Neuronal stem cell (in vitro differentiated cells): ENCODE data around the gene NAV1.

ENCODE experiments used
- DNase-seq: peaks from one replicate; pipeline ENCODE4 v3.0.0-alpha.2; 2013; ENCODE audit warnings: low spot score
- H2AFZ ChIP-seq: one replicate; pipeline ENCODE4 v1.6.1; 2013; ENCODE audit warnings: mild to moderate bottlenecking, low read length, inconsistent platforms
- H2AK5ac ChIP-seq: 2 replicates; pipeline ENCODE4 v1.6.1; 2013; ENCODE audit warnings: low read depth, mild to moderate bottlenecking, inconsistent platforms, low read length, moderate library complexity, mixed read lengths
- H2BK120ac ChIP-seq: 2 replicates; pipeline ENCODE4 v1.6.1; 2013; ENCODE audit warnings: low read depth, mild to moderate bottlenecking, inconsistent platforms, low read length, moderate library complexity, mixed read lengths
- H2BK12ac ChIP-seq: one replicate; pipeline ENCODE4 v1.6.1; 2013; ENCODE audit warnings: low read length, inconsistent platforms
- H2BK15ac ChIP-seq: 2 replicates; pipeline ENCODE4 v1.6.1; 2013; ENCODE audit warnings: mild to moderate bottlenecking, low read length, inconsistent platforms, mixed read lengths
- H2BK5ac ChIP-seq: one replicate; pipeline ENCODE4 v1.6.1; 2013; ENCODE audit warnings: inconsistent platforms, mild to moderate bottlenecking, low read length, moderate library complexity
- H3K14ac ChIP-seq: one replicate; pipeline ENCODE4 v1.6.1; 2013; ENCODE audit warnings: low read length, inconsistent platforms
- H3K18ac ChIP-seq: 2 replicates; pipeline ENCODE4 v1.6.1; 2013; ENCODE audit warnings: low read length, inconsistent platforms
- H3K23ac ChIP-seq: 2 replicates; pipeline ENCODE4 v1.6.1; 2013; ENCODE audit warnings: low read depth, mild to moderate bottlenecking, mixed read lengths, low read length, inconsistent platforms; ENCODE audit not compliant: poor library complexity
- H3K27ac ChIP-seq: replicated peaks from 3 replicates; pipeline ENCODE4 v1.5.1; 2013; ENCODE audit warnings: low read length, inconsistent platforms
- H3K27me3 ChIP-seq, 3 experiments: 2 replicates each; pipeline ENCODE4 v1.6.1; 2013; ENCODE audit warnings: low read length in 3 of 3, mild to moderate bottlenecking in 2 of 3, inconsistent platforms in 1 of 3, low read depth in 1 of 3, mixed read lengths in 1 of 3, moderate library complexity in 1 of 3; ENCODE audit not compliant: control insufficient read depth in 3 of 3, insufficient read depth in 3 of 3
- H3K36me3 ChIP-seq, 2 donors: replicated peaks in 1 of 2; 2 replicates each; pipeline ENCODE4 v1.6.1; 2013; ENCODE audit warnings: low read length in 2 of 2; ENCODE audit not compliant: control insufficient read depth in 2 of 2, insufficient read depth in 2 of 2
- H3K4ac ChIP-seq: 2 replicates; pipeline ENCODE4 v1.6.1; 2013; ENCODE audit warnings: inconsistent platforms, mild to moderate bottlenecking, low read length, moderate library complexity
- H3K4me1 ChIP-seq, 2 donors: 1 replicate in 1 of 2; 2 replicates in 1 of 2; pipeline ENCODE4 v1.6.1; 2013; ENCODE audit warnings: low read length in 2 of 2, low read depth in 1 of 2; ENCODE audit not compliant: control insufficient read depth in 2 of 2, insufficient read depth in 1 of 2
- H3K4me2 ChIP-seq: one replicate; pipeline ENCODE4 v1.6.1; 2013; ENCODE audit warnings: mild to moderate bottlenecking, low read length, inconsistent platforms; ENCODE audit not compliant: insufficient read depth, poor library complexity, severe bottlenecking
- H3K4me3 ChIP-seq, 2 donors: 2 replicates each; pipeline ENCODE4 v1.5.1; 2013; ENCODE audit warnings: low read length in 2 of 2, mild to moderate bottlenecking in 2 of 2, inconsistent platforms in 1 of 2, moderate library complexity in 1 of 2
- H3K79me1 ChIP-seq: one replicate; pipeline ENCODE4 v1.6.1; 2013; ENCODE audit warnings: low read depth, mild to moderate bottlenecking, inconsistent platforms, low read length, moderate library complexity
- H3K9ac ChIP-seq: one replicate; pipeline ENCODE4 v1.6.1; 2013; ENCODE audit warnings: mild to moderate bottlenecking, low read depth, low read length, inconsistent platforms; ENCODE audit not compliant: poor library complexity
- H3K9me3 ChIP-seq, 2 donors: replicated peaks in 1 of 2; 2 replicates each; pipeline versions ENCODE3 to v1.6.1; 2013; ENCODE audit warnings: low read length in 2 of 2, mild to moderate bottlenecking in 2 of 2, inconsistent platforms in 1 of 2, low read depth in 1 of 2, mixed read lengths in 1 of 2, moderate library complexity in 1 of 2; ENCODE audit not compliant: control insufficient read depth in 2 of 2, insufficient read depth in 1 of 2
- H4K8ac ChIP-seq: one replicate; pipeline ENCODE4 v1.6.1; 2013; ENCODE audit warnings: low read depth, mild to moderate bottlenecking, inconsistent platforms, low read length, moderate library complexity
- H4K91ac ChIP-seq: one replicate; pipeline ENCODE4 v1.6.1; 2013; ENCODE audit warnings: low read length, low read depth, mild to moderate bottlenecking, inconsistent platforms; ENCODE audit not compliant: poor library complexity
- WGBS, 2 donors: extraction: QIAGEN DNeasy Blood & Tissue Kit; methylation state at CpG; one replicate each; pipeline ENCODE4 v1.1.7; 2013; ENCODE audit warnings: missing lambda C conversion rate in 2 of 2, mixed read lengths in 1 of 2; ENCODE audit not compliant: insufficient read length in 2 of 2, insufficient replicate concordance in 1 of 2; ENCODE audit errors: extremely low coverage in 2 of 2; 5-methylcytosine and 5-hydroxymethylcytosine counted together

Gene NAV1

DNA sequence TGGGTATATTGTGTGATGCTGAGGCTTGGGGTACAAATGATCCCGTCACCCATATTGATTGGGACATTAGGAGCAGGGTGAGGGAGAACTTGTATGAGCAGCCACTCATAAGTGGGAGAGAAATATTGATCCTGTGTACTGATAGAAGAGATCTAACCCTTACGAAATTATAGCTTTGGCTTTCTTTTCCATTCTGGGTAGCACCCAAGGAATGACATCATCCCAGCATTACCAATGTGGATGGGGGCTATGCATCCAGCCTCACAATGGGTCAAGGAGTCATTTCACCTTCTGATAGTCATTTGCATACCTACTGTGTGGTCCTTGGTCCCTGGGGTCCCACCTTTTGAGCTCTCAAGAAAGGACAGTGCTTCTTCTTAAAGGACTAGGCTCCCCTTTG is 1.9 kb upstream of the NAV1 start:
- no CpG with 5 or more reads among the region's 2 CpGs for WGBS, 2 donors
- no peak overlapping the region for H3K23ac ChIP-seq
- H2AK5ac ChIP-seq, result no peak overlapping the region
- H3K4me1 ChIP-seq, result peaks cover 12% of the 10 kb centered on the region in 2 donors
- H4K8ac ChIP-seq, result no peak overlapping the region
- no peak overlapping the region for H3K14ac ChIP-seq
- H3K27me3 ChIP-seq, result peaks cover 3 to 77% (median 25%) of the 10 kb centered on the region in 3 experiments
- H3K4me2 ChIP-seq, result no peak overlapping the region
- no peak overlapping the region for H3K4me3 ChIP-seq
- DNase-seq, result no peak
- no peak overlapping the region for H2BK5ac ChIP-seq
- H3K27ac ChIP-seq, result no peak overlapping the region
- no peaks in the 10 kb centered on the region for H3K36me3 ChIP-seq
- no peak overlapping the region for H4K91ac ChIP-seq
- H2BK12ac ChIP-seq, result no peak overlapping the region
- no peak overlapping the region for H2BK120ac ChIP-seq
- no peak overlapping the region for H2AFZ ChIP-seq
- no peak overlapping the region for H3K4ac ChIP-seq
- H3K9me3 ChIP-seq, result no peaks in the 10 kb centered on the region
- no peak overlapping the region for H3K18ac ChIP-seq
- H3K79me1 ChIP-seq, result no peaks in the 10 kb centered on the region
- no peak overlapping the region for H3K9ac ChIP-seq
- H2BK15ac ChIP-seq, result no peak overlapping the region

DNA sequence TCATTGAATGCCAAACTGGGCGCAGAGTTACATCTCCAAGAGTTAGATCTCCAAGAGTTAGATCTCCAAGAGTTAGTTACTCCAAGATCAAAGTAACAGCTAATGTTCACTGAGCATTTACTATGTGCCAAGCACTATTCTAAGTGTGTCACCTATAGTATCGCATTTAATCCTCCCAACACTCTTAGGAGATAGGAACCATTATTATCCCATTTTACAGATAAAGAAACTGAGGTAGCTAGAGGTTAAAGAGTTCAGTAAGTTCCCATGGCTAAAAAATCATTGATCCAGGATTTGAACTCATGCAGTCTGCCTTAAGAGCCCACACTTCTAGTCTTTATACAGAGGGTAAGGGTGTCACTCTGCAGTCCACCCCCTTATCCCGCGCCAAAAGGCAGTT is 1.5 kb upstream of the NAV1 start:
- Histone ChIP-seq H3K14ac (no peak overlapping the region), H2BK120ac (no peak overlapping the region), H3K36me3 (no peaks in the 10 kb centered on the region), H4K91ac (no peak overlapping the region), H3K27me3 (peaks cover 3 to 81% (median 25%) of the 10 kb centered on the region in 3 experiments), H3K4me2 (no peak overlapping the region), H3K79me1 (no peaks in the 10 kb centered on the region), H3K18ac (no peak overlapping the region), H3K9ac (no peak overlapping the region), H2AFZ (no peak overlapping the region), H3K23ac (no peak overlapping the region), H2BK5ac (no peak overlapping the region), H3K4me3 (no peak overlapping the region), H2BK15ac (no peak overlapping the region), H4K8ac (no peak overlapping the region), H3K4ac (no peak overlapping the region), H2AK5ac (no peak overlapping the region), H3K27ac (no peak overlapping the region), H2BK12ac (no peak overlapping the region), H3K4me1 (peaks cover 10 to 11% of the 10 kb centered on the region in 2 donors), H3K9me3 (peaks cover 0 to under 1% of the 10 kb centered on the region in 2 donors)
- WGBS, 2 donors, result no CpG with 5 or more reads among the region's 4 CpGs
- no peak for DNase-seq

DNA sequence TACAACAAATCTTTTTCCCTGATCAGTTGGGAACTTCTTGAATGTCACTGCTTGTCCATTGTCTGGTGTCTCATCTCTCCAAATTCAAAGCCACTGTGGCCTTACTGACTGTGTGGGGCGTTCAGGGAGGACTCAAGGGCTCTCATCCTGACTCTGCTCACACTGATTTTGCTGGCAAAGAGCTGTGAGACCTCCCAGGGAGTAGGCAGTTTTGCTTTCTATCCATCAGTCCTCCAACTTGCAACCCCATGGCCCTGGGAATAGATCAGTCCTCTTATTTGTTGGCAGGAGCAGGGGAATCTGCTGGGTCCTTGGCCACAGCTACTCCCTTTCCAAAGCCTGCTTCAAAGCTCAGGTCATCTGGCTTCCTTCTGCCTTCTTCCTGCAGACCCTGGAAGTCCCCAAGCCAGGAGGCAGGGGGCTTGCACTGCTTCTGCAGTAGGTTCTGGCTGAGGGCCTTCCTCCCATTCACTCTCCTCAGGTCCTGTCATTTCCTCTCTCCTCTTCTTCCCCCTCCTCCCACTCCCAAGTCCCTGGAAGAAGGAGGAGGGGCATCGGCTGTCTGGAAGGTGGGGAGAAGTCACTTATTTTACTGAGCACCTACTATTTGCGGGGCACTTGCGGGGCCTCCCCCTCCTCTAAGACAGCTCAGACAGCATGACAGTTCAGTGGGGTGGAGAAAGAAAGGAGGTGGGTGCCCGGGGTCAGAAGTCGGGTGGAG is 876 bp upstream of the NAV1 start:
- peaks cover 0 to 6% of the 10 kb centered on the region in 2 donors for H3K9me3 ChIP-seq
- H3K4me2 ChIP-seq, result peak overlapping the region; percentile 92
- peak overlapping the region; percentile 88 for H2AFZ ChIP-seq
- H3K14ac ChIP-seq, result peak overlapping the region; percentile 22
- H4K91ac ChIP-seq, result no peak overlapping the region
- no peak for DNase-seq
- H2BK120ac ChIP-seq, result no peak overlapping the region
- H4K8ac ChIP-seq, result no peak overlapping the region
- WGBS, 2 donors, result no CpG with 5 or more reads among the region's 6 CpGs
- no peak overlapping the region for H3K23ac ChIP-seq
- no peak overlapping the region for H2BK12ac ChIP-seq
- H3K36me3 ChIP-seq, result no peaks in the 10 kb centered on the region
- H3K27me3 ChIP-seq, result peaks cover 3 to 86% (median 25%) of the 10 kb centered on the region in 3 experiments
- H3K79me1 ChIP-seq, result no peaks in the 10 kb centered on the region
- H3K4ac ChIP-seq, result no peak overlapping the region
- H2BK15ac ChIP-seq, result no peak overlapping the region
- no peak overlapping the region for H2BK5ac ChIP-seq
- peak overlapping the region; percentile 92 for H3K18ac ChIP-seq
- peak overlapping the region; percentile 53 to 82 for H3K4me3 ChIP-seq
- H2AK5ac ChIP-seq, result no peak overlapping the region
- H3K4me1 ChIP-seq, result peaks cover 10 to 11% of the 10 kb centered on the region in 2 donors
- no peak overlapping the region for H3K27ac ChIP-seq
- H3K9ac ChIP-seq, result peak overlapping the region; percentile 78

DNA sequence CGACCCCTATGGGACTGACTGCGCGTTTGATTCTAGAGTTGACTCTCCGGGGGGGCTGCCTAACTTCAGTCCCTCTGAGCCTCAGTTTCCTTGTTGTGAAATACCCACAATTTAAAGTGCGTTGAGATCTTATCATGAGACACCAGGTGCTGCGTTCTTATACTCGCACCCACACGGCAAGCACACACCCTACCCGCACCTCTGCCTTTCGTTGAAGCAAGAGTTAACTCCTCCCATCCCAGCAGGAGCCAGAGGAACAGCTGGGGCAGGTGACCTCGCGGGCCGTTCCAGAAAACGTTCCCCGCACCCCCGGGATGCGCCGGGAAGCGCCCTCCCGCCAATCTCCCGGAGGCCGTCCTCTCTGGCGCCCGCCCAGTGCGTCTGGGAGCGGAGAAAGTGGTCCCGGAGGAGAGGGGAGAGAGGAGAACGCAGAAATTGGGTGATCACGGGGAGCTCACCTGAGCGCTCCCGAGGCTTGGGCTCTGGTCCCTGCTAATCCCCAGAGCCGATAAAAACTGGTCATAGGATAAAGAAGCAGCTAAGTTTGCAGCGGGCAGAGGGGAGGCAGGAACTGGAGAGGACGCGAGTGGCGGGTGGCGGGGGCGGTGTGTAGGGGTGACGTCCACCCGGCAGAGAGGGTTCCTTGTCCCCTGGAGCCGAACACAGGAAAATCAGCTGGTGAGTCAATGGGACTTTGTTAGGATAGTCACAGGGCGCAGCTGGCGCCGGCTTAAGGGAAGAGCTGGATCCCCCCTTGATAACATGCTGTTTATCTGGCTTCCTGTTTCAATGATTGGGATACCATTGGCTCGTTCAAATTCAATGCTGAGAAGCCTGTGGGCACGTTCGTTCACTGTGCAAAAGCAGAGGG is 869 bp downstream of the NAV1 start:
- peak overlapping the region; percentile 78 for H3K9ac ChIP-seq
- no peak overlapping the region for H2BK5ac ChIP-seq
- H4K91ac ChIP-seq, result no peak overlapping the region
- H2AFZ ChIP-seq, result peak overlapping the region; percentile 88
- peaks cover 7 to 11% of the 10 kb centered on the region in 2 donors for H3K4me1 ChIP-seq
- WGBS, 2 donors, result no CpG with 5 or more reads among the region's 47 CpGs
- no peak overlapping the region for H2AK5ac ChIP-seq
- no peak overlapping the region for H3K4ac ChIP-seq
- no peaks in the 10 kb centered on the region for H3K79me1 ChIP-seq
- peak overlapping the region; percentile 62 for H3K23ac ChIP-seq
- peak overlapping the region; percentile 92 for H3K4me2 ChIP-seq
- H3K4me3 ChIP-seq, result peak overlapping the region; percentile 53 to 82
- H3K27ac ChIP-seq, result no peak overlapping the region
- DNase-seq, result no peak
- no peak overlapping the region for H3K14ac ChIP-seq
- H3K36me3 ChIP-seq, result no peaks in the 10 kb centered on the region
- H4K8ac ChIP-seq, result no peak overlapping the region
- H2BK120ac ChIP-seq, result no peak overlapping the region
- peak overlapping the region; percentile 25 for H2BK12ac ChIP-seq
- H3K9me3 ChIP-seq, result peaks cover 0 to 8% of the 10 kb centered on the region in 2 donors
- peak overlapping the region; percentile 23 for H2BK15ac ChIP-seq
- peak overlapping the region; percentile 92 for H3K18ac ChIP-seq
- peaks cover 3 to 78% (median 25%) of the 10 kb centered on the region in 3 experiments for H3K27me3 ChIP-seq
